GM23248 (cell line): ENCODE data around the gene FETUB. TPM values are rescaled to one million over a fixed set of nuclear protein-coding genes. Genes with fewer than 3 reads are reported as not detected.
"Not testable (repeated sequence)": the region's sequence is repeated elsewhere in the genome, so short reads cannot be mapped to it uniquely, and the experiment has no call there.

Experiments used
- DNase-seq: peaks from one replicate; pipeline ENCODE4 v3.0.0-alpha.2; 2015
- H2AFZ ChIP-seq: fragments of 200-600 bp; sonication (generic); 2 replicates; pipeline ENCODE4 v1.6.1; 2016; ENCODE audit warnings: antibody characterized with exemption
- H3F3A ChIP-seq: fragments of 200-600 bp; sonication (generic); 2 replicates; pipeline ENCODE4 v1.6.1; 2016; ENCODE audit warnings: mild to moderate bottlenecking, antibody characterized with exemption, mixed run types; ENCODE audit not compliant: insufficient read depth
- H3K27ac ChIP-seq: fragments of 200-600 bp; sonication (generic); 2 replicates; pipeline ENCODE4 v1.5.1; 2016; ENCODE audit warnings: mild to moderate bottlenecking
- H3K27me3 ChIP-seq: fragments of 200-600 bp; sonication (generic); replicated peaks from 2 replicates; pipeline ENCODE4 v1.6.1; 2016; ENCODE audit warnings: mild to moderate bottlenecking; ENCODE audit not compliant: insufficient read depth
- H3K36me3 ChIP-seq: fragments of 200-600 bp; sonication (generic); 2 replicates; pipeline ENCODE4 v1.6.1; 2016; ENCODE audit warnings: low read depth, mild to moderate bottlenecking
- H3K4me1 ChIP-seq: fragments of 200-600 bp; sonication (generic); 2 replicates; pipeline ENCODE4 v1.6.1; 2016; ENCODE audit warnings: mild to moderate bottlenecking; ENCODE audit not compliant: insufficient read depth
- H3K4me2 ChIP-seq: fragments of 200-600 bp; sonication (generic); one replicate; pipeline ENCODE4 v1.6.1; 2016; ENCODE audit warnings: mild to moderate bottlenecking; ENCODE audit not compliant: unreplicated experiment
- H3K4me3 ChIP-seq: fragments of 200-600 bp; sonication (generic); 2 replicates; pipeline ENCODE4 v1.5.1; 2016; ENCODE audit warnings: mild to moderate bottlenecking
- H3K79me2 ChIP-seq: fragments of 200-600 bp; sonication (generic); 2 replicates; pipeline ENCODE4 v1.6.1; 2016; ENCODE audit warnings: mild to moderate bottlenecking; ENCODE audit not compliant: insufficient read depth
- H3K9ac ChIP-seq: fragments of 200-600 bp; sonication (generic); 2 replicates; pipeline ENCODE4 v1.6.1; 2016; ENCODE audit warnings: mild to moderate bottlenecking
- H3K9me2 ChIP-seq: fragments of 200-600 bp; sonication (generic); 2 replicates; pipeline ENCODE4 v1.6.1; 2016; ENCODE audit warnings: mixed run types, mild to moderate bottlenecking, moderate library complexity; ENCODE audit not compliant: insufficient read depth
- H3K9me3 ChIP-seq: fragments of 200-600 bp; sonication (generic); one replicate; pipeline ENCODE4 v1.6.1; 2017; ENCODE audit warnings: low read depth
- H4K20me1 ChIP-seq: fragments of 200-600 bp; sonication (generic); 2 replicates; pipeline ENCODE4 v1.6.0; 2016; ENCODE audit not compliant: insufficient read depth
- EZH2 ChIP-seq: fragments of 200-600 bp; sonication (generic); IDR thresholded peaks from 2 replicates; pipeline ENCODE4 v1.6.1; 2018; ENCODE audit warnings: antibody characterized with exemption, mild to moderate bottlenecking; ENCODE audit not compliant: insufficient read depth, poor library complexity, severe bottlenecking
- EZH2phosphoT487 ChIP-seq: fragments of 200-600 bp; sonication (generic); IDR thresholded peaks from 2 replicates; pipeline ENCODE4 v1.6.1; 2018; ENCODE audit warnings: antibody characterized with exemption, moderate library complexity, mild to moderate bottlenecking, low read depth; ENCODE audit not compliant: insufficient read depth
- WGBS, 2 experiments: methylation state at CpG; one replicate each; pipeline ENCODE4 v1.1.6; 2015 to 2017; ENCODE audit warnings: low lambda C conversion rate in 2 of 2, low coverage in 1 of 2; ENCODE audit errors: missing lambda C conversion rate in 2 of 2; 5-methylcytosine and 5-hydroxymethylcytosine counted together
- in situ Hi-C: fragments of 300-500 bp; cut with MboI; formaldehyde crosslinking; loops from 2 replicates; pipeline ENCODE4 v1.15.0; 2020
- polyA plus RNA-seq: library from polyadenylated mRNA; unstranded; fragments of >200 nt; fragmentation: Nextera tagmentation; extraction: Ambion mirVana; gene quantifications from 2 replicates; pipeline ENCODE4 v1.2.1, GENCODE V29; 2016
- total RNA-seq: library from RNA; depleted of rRNA; stranded (reverse); fragments of >200 nt; shearing (Covaris generic); gene quantifications from 2 replicates; pipeline ENCODE4 v1.2.3, GENCODE V29; 2014

FETUB gene
- total and polyA plus RNA-seq, 2 experiments from 2014 or later: not detected

- DNase-seq: no peak
- no peak for TF ChIP-seq EZH2phosphoT487
- TF ChIP-seq EZH2: no peak
- Histone ChIP-seq H3K27me3 (peaks cover 23% of the 10 kb centered on the region), H4K20me1 (no peaks in the 10 kb centered on the region), H3K9me2 (no peaks in the 10 kb centered on the region), H3K4me1 (no peaks in the 10 kb centered on the region), H3K9ac (no peak overlapping the region), H3K4me2 (no peak overlapping the region), H3K79me2 (no peaks in the 10 kb centered on the region), H3K36me3 (no peaks in the 10 kb centered on the region), H3K27ac (no peak overlapping the region), H2AFZ (no peak overlapping the region), H3K9me3 (no peaks in the 10 kb centered on the region), H3F3A (no peaks in the 10 kb centered on the region), H3K4me3 (no peak overlapping the region)
- WGBS, 2 experiments: 65 to 72% methylated on average over 7 of the region's 7 CpGs
- in situ Hi-C loops: no loop called here
Observed at GRCh38 chr3:186627852-186628414, 12.3 kb upstream of the FETUB start.

- no peaks in the 10 kb centered on the region for H3K36me3 ChIP-seq
- H3K9ac ChIP-seq: no peak overlapping the region
- in situ Hi-C loops: no loop called here
- 61 to 66% methylated on average over 7 of the region's 7 CpGs for WGBS, 2 experiments
- no peak overlapping the region for H2AFZ ChIP-seq
- no peaks in the 10 kb centered on the region for H3K4me1 ChIP-seq
- 0 out of 2 replicates have a peak, but pooled peaks cover 16% of the 10 kb centered on the region for H3K27me3 ChIP-seq
- H3K4me3 ChIP-seq: no peak overlapping the region
- no peaks in the 10 kb centered on the region for H3K9me2 ChIP-seq
- no peaks in the 10 kb centered on the region for H3K9me3 ChIP-seq
- H3K79me2 ChIP-seq: no peaks in the 10 kb centered on the region
- no peaks in the 10 kb centered on the region for H3F3A ChIP-seq
- no peak overlapping the region for H3K27ac ChIP-seq
- TF ChIP-seq EZH2phosphoT487 (no peak), EZH2 (no peak)
- no peaks in the 10 kb centered on the region for H4K20me1 ChIP-seq
- no peak overlapping the region for H3K4me2 ChIP-seq
- DNase-seq: no peak
Observed at GRCh38 chr3:186628756-186629155, 11.4 kb upstream of the FETUB start.

- no peaks in the 10 kb centered on the region for H3K79me2 ChIP-seq
- peaks cover 7% of the 10 kb centered on the region; the same call in 1 of the 2 replicates for H3K27me3 ChIP-seq
- H2AFZ ChIP-seq: no peak overlapping the region
- TF ChIP-seq EZH2 (no peak), EZH2phosphoT487 (no peak)
- no peaks in the 10 kb centered on the region for H3F3A ChIP-seq
- in situ Hi-C loops: no loop called here
- no peak for DNase-seq
- H3K9me2 ChIP-seq: no peaks in the 10 kb centered on the region
- H3K4me1 ChIP-seq: no peaks in the 10 kb centered on the region
- H3K9me3 ChIP-seq: no peaks in the 10 kb centered on the region
- no peak overlapping the region for H3K9ac ChIP-seq
- no peak overlapping the region for H3K4me2 ChIP-seq
- no peak overlapping the region for H3K27ac ChIP-seq
- H4K20me1 ChIP-seq: no peaks in the 10 kb centered on the region
- no peak overlapping the region for H3K4me3 ChIP-seq
- WGBS, 2 experiments: 17 to 21% methylated on average over 6 of the region's 6 CpGs
- no peaks in the 10 kb centered on the region for H3K36me3 ChIP-seq
Observed at GRCh38 chr3:186630950-186631641, 9.1 kb upstream of the FETUB start.

GRCh38 chr3:186633481-186633880, 6.7 kb upstream of the FETUB start:
- H3K79me2 ChIP-seq: no peaks in the 10 kb centered on the region
- peaks cover 18% of the 10 kb centered on the region; the same call in 1 of the 2 replicates for H3K27me3 ChIP-seq
- no peak overlapping the region for H2AFZ ChIP-seq
- H3K36me3 ChIP-seq: no peaks in the 10 kb centered on the region
- no peak overlapping the region for H3K4me3 ChIP-seq
- H3F3A ChIP-seq: no peaks in the 10 kb centered on the region
- DNase-seq: no peak
- in situ Hi-C loops: no loop called here
- H4K20me1 ChIP-seq: no peaks in the 10 kb centered on the region
- H3K27ac ChIP-seq: no peak overlapping the region
- no peaks in the 10 kb centered on the region for H3K9me2 ChIP-seq
- TF ChIP-seq EZH2: no peak
- TF ChIP-seq EZH2phosphoT487: no peak
- H3K4me1 ChIP-seq: no peaks in the 10 kb centered on the region
- H3K9me3 ChIP-seq: no peaks in the 10 kb centered on the region
- no peak overlapping the region for H3K4me2 ChIP-seq
- H3K9ac ChIP-seq: no peak overlapping the region

GRCh38 chr3:186634207-186634606, 6.0 kb upstream of the FETUB start:
- H3K9me3 ChIP-seq, H3K36me3 ChIP-seq, H3K9ac ChIP-seq, H2AFZ ChIP-seq, DNase-seq, H3K4me1 ChIP-seq, H3K9me2 ChIP-seq, H3K4me2 ChIP-seq, H4K20me1 ChIP-seq, H3K79me2 ChIP-seq, in situ Hi-C loops, H3K4me3 ChIP-seq, H3F3A ChIP-seq, H3K27ac ChIP-seq: not testable (repeated sequence)
- H3K27me3 ChIP-seq: peaks cover 21% of the 10 kb centered on the region; the same call in 1 of the 2 replicates
- WGBS, 2 experiments: 65 to 70% methylated on average over 5 of the region's 5 CpGs
